Activated T-helper 17 cell treated with anti-CD3 and anti-CD28 coated beads, Interleukin-2, amount 50 U/mL, for 72 hours (primary cell): Measurements from ENCODE around the gene ENG. TPM values are rescaled to one million over a fixed set of nuclear protein-coding genes. Genes with fewer than 3 reads are reported as not detected.

Source experiments
- ATAC-seq: fragments of 150-1000 bp; cut with Tn5 transposase; replicated peaks from 2 replicates; pipeline ENCODE4 v1.10.0; 2021; ENCODE audit warnings: mild to moderate bottlenecking, moderate library complexity
- H3K27ac Mint-ChIP-seq: one replicate; pipeline ENCODE4 v1.8.0; 2022; ENCODE audit warnings: mixed read lengths
- H3K27me3 Mint-ChIP-seq: one replicate; pipeline ENCODE4 v1.8.0; 2022; ENCODE audit warnings: mixed read lengths
- H3K36me3 Mint-ChIP-seq: one replicate; pipeline ENCODE4 v1.8.0; 2022; ENCODE audit warnings: low read depth, mild to moderate bottlenecking, mixed read lengths
- H3K4me1 Mint-ChIP-seq: one replicate; pipeline ENCODE4 v1.8.0; 2022; ENCODE audit warnings: mixed read lengths
- H3K4me3 Mint-ChIP-seq: one replicate; pipeline ENCODE4 v1.8.0; 2022; ENCODE audit warnings: mild to moderate bottlenecking, mixed read lengths
- H3K9me3 Mint-ChIP-seq: one replicate; pipeline ENCODE4 v1.8.0; 2022; ENCODE audit warnings: mixed read lengths
- total RNA-seq, 2 donors: library from RNA; stranded (reverse); gene quantifications; one replicate each; pipeline ENCODE4 v1.2.3, GENCODE V29; 2022

ENG gene
- total RNA-seq, 2 donors from 2014 or later, result 10.0 to 18.7 TPM

DNA sequence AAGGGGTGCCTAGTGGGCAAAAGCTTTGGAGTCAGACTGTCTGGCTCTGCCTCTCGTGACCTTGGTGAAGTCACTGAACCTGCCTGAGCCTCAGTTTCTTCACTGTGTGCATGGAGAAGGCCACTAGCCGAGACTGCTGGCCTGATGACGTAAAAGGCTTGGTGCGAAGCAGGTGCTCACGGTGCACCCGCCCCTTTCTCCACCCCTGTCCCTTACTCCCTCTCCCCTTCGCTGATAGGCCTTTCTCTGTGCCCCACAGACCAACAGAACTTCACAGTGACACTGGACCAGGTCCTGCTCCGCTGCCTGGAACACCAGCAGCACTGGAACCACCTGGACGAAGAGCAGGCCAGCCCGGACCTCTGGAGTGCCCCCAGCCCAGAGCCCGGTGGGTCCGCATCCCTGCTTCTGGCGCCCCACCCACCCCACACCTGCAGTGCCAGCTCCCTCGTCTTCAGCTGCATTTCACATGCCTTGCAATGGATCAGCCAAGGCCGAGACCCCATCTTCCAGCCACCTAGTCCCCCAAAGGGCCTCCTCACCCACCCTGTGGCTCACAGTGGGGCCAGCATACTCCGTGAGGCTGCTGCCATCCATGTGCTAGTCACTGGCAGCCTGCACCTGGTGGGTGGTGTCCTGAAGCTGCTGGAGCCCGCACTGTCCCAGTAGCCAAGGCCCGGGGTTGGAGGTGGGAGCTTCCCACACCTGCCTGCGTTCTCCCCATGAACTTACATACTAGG is 41.4 kb downstream of the ENG start:
- H3K27me3 Mint-ChIP-seq, result no peaks in the 10 kb centered on the region
- H3K4me3 Mint-ChIP-seq, result no peak overlapping the region
- peaks cover 75% of the 10 kb centered on the region for H3K36me3 Mint-ChIP-seq
- no peak for ATAC-seq
- H3K9me3 Mint-ChIP-seq, result no peaks in the 10 kb centered on the region
- no peaks in the 10 kb centered on the region for H3K4me1 Mint-ChIP-seq
- no peak overlapping the region for H3K27ac Mint-ChIP-seq

DNA sequence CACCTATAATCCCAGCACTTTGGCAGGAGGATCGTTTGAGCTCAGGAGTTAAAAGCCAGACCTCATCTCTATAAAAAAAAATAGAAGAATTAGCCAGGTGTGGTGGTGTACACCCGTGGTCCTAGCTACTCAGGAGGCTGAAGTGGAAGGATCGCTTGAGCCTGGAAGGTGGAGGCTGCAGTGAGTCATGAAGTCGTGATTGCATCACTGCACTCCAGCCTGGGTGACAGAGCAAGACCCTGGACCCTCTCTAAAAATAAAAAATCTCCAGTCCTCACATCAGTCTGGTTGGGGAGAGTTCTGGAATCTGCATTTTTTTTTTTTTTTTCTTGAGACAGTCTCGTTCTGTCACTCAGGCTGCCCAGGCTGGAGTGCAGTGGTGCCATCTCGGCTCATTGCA is 42.4 kb downstream of the ENG start:
- no peaks in the 10 kb centered on the region for H3K9me3 Mint-ChIP-seq
- H3K27ac Mint-ChIP-seq, result no peak overlapping the region
- ATAC-seq, result no peak
- peaks cover 78% of the 10 kb centered on the region for H3K36me3 Mint-ChIP-seq
- H3K4me1 Mint-ChIP-seq, result no peaks in the 10 kb centered on the region
- H3K4me3 Mint-ChIP-seq, result no peak overlapping the region
- H3K27me3 Mint-ChIP-seq, result no peaks in the 10 kb centered on the region

DNA sequence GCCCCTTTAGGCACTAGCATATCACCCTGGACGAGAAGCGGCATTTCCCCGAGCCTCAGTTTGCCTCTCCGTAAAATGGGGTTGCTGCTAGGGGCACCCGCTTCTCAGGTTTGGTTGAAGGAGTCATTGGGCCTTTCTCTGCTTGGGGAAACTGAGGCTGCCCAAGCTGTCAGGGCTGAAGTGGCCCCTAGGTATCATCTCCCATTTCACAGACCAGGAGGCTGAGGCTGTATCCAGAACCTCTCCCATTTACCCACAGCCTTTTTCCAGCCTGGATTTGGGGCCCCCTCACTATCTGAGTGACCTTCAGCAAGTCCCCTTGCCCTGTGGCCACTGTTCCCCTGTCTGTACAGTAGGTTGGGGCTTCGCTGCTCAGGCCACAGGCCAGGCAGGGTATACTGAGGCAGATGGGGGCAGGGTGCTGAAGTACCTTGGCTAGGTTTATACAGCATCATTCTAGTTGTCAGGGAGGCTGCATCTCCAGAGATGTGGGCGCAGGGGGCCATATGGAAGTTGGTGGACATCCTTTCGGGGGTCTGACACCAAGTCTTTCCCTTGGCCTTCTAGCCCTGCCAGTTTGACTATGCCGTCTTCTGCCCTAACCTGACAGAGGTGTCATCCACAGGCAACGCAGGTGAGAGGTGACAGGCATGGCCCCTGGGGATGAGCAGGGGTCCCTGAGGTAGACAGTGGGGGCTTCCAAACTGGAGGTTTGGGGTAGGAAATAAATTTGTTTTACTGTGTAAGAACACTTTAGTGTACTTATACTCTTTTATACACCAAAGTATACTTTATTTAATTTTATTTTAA is 43.9 kb downstream of the ENG start:
- H3K36me3 Mint-ChIP-seq, result peaks cover 91% of the 10 kb centered on the region
- no peaks in the 10 kb centered on the region for H3K27me3 Mint-ChIP-seq
- no peak overlapping the region for H3K4me3 Mint-ChIP-seq
- H3K9me3 Mint-ChIP-seq, result no peaks in the 10 kb centered on the region
- ATAC-seq, result no peak
- no peaks in the 10 kb centered on the region for H3K4me1 Mint-ChIP-seq
- no peak overlapping the region for H3K27ac Mint-ChIP-seq

DNA sequence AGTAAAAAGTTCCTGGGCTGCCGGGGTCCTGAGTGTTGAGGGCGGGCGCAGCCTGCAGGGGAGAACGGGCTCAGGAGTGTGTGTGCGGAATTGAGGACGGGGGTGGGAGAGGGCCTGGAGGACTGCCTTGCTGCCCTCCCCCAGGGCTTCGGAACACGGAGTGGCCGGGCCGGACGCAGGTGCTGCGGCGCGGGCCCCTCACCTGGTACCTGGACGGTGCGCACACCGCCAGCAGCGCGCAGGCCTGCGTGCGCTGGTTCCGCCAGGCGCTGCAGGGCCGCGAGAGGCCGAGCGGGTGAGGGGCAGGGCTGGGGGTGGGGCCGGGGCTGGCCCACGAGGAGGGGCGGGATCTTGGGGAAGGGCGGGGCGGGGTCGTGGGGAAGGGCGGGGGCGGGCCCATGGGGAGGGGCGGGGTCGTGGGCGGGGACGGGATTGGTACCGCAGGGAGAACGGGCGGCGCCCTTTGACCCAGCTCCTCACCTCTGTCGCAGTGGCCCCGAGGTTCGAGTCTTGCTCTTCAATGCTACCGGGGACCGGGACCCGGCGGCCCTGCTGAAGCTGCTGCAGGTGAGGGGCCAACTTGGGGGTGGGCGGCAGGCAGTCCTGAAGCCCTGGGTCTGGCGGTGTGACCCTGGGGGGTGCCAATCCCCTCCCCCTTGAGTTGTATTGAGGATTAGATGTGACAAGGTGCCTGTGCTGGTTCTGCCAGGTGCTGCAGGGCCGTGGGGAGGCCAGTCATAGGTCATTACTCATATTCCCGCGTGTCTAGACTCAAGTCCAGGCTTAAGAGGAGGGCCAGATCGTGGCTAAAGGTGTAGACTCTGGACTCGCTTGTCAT is 44.7 kb downstream of the ENG start:
- H3K27me3 Mint-ChIP-seq, result no peaks in the 10 kb centered on the region
- peaks cover 86% of the 10 kb centered on the region for H3K36me3 Mint-ChIP-seq
- ATAC-seq, result peak; percentile 52

DNA sequence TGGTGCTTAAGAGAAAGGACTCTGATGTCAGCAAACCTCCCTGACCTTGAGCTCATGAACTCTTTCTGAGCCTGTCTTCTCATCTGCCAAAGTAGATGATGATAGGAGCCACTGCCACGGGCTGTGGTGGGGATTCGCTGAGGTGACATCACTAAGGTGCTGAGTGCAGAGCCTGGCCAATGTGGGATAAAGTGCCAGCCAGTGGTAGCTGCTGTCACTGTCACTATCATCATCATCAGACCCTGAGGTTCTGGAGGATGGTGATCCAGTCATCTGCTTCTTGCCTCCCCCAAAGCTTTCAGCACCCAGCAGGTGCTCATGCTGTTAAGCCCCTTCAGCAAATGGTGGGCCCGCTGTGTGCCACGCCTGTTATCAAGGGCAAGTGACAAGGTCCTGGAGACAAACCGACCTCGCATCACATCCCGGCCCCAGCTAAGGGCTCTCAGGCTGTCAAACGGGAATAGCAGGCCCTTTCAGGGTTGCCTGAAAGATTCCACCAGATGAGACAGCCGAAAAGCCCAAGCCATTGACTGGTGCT is 45.4 kb downstream of the ENG start:
- Mint-ChIP-seq H3K4me1 (no peaks in the 10 kb centered on the region), H3K36me3 (peaks cover 86% of the 10 kb centered on the region), H3K27me3 (no peaks in the 10 kb centered on the region), H3K9me3 (no peaks in the 10 kb centered on the region), H3K27ac (no peak overlapping the region), H3K4me3 (no peak overlapping the region)
- no peak for ATAC-seq

More for the DNA sequence above, 44.7 kb downstream of the ENG start:
- H3K27ac Mint-ChIP-seq, result no peak overlapping the region
- no peak overlapping the region for H3K4me3 Mint-ChIP-seq
- no peaks in the 10 kb centered on the region for H3K4me1 Mint-ChIP-seq
- no peaks in the 10 kb centered on the region for H3K9me3 Mint-ChIP-seq

DNA sequence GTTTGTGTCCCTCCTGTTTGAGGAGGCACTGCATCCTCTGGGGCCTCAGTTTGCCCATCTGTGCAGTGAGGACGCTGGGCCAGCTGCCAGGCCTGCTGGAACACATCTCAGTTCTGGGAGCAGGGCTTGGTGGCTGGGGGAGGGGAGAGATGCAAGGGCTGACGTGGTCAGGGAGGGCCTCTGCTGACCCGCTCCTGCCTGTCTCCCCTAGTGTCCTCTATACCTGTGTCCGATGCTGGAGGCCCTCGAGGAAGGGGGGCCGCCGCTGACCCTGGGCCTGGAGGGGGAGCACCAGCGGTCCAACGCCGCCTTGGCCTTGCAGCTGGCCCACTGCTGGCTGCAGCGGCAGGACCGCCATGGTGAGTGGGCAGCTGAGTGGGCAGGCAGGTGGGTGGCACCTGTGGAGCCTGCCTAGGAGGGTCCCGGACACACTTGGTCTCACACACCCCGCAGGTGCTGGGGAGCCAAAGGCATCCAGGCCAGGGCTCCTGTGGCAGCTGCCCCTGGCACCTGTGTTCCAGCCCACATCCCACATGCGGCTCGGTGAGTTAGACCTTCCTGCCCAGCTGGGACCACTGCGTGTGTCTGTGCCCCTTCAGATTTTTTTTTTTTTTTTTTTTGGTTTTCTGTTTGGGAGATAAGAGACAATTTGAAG is 46.0 kb downstream of the ENG start:
- ATAC-seq, result no peak
- Mint-ChIP-seq H3K27ac (no peak overlapping the region), H3K4me3 (no peak overlapping the region), H3K4me1 (no peaks in the 10 kb centered on the region), H3K27me3 (no peaks in the 10 kb centered on the region), H3K36me3 (peaks cover 81% of the 10 kb centered on the region), H3K9me3 (no peaks in the 10 kb centered on the region)

DNA sequence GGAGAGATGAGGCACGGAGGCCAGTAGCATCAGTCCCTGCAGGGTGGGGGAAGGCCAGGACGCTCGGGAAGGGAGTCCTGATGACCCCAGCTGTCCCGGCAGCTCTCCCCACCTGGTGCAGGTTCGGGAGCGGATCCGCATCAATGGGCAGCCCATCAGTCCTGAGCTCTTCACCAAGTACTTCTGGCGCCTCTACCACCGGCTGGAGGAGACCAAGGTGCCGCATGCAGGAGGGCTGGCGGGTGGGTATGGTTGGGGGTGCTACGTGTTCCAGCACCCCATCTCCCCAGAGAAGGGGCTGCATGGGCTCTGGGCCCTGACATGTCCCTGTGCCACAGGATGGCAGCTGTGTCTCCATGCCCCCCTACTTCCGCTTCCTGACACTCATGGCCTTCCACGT is 47.6 kb downstream of the ENG start:
- no peak overlapping the region for H3K4me3 Mint-ChIP-seq
- no peak for ATAC-seq
- no peaks in the 10 kb centered on the region for H3K27me3 Mint-ChIP-seq
- peaks cover 65% of the 10 kb centered on the region for H3K36me3 Mint-ChIP-seq
- H3K9me3 Mint-ChIP-seq, result no peaks in the 10 kb centered on the region
- no peaks in the 10 kb centered on the region for H3K4me1 Mint-ChIP-seq
- no peak overlapping the region for H3K27ac Mint-ChIP-seq

DNA sequence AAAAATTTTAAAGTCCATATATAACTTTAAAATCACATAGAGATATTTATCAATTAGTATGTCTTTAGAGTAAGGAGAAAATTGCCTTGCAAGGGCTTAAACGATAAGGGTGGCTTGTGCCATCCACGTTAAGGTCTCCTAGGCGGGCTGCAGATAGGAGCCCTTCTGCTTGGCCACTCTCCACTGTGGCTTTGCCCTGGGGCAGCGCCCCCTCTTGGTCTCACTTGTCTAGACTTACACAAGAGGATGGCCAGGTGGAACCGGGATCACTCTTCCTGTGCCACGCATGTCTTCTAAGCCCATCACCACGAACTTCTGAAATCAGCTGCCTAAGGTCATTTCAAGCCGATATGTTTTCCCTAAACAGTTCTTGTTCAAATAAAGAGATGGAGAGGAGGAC is 48.8 kb downstream of the ENG start:
- Mint-ChIP-seq H3K27me3 (no peaks in the 10 kb centered on the region), H3K27ac (peak overlapping the region; percentile 54), H3K9me3 (no peaks in the 10 kb centered on the region), H3K4me3 (no peak overlapping the region), H3K36me3 (peaks cover 53% of the 10 kb centered on the region), H3K4me1 (no peaks in the 10 kb centered on the region)
- ATAC-seq, result no peak

DNA sequence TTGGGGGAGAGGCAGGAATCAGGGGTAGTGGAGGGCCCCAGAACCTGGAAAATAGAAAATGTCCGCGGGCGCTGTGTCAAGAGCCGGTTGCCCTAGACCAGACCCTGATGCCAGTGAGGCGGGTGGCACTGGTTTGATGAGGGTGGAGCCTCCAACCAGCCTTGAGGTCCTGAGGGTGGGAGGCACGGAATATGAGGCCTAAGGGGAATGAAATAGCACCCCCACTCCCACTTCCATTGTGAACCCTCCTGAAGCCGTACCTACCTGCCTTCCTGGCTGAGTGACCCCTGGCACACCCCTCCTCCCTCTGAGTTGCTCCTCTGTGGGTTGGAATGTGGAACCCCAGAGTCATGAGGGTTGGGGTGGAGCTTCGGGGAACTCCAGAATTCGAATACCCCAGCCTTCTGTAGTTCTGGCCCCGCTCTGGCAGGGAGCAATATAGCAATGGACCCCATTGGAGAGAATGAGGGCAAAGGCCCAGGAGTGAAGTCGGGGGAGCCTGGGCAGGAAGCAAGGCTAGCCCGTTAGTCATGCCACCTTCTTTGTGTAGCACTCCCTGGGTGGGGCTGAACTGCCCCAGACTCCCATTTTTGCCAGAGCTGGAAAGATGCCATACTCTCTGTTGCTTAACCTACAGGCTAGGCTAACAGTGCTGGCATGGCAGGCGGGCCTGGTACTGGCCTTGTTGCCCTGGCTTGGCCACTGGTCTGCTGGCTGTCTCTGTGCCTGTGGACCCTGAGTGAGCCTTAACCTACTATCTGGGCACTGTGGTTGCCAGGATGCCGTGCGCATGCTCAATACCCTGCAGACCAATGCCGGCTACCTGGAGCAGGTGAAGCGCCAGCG is 50.7 kb downstream of the ENG start:
- peak overlapping the region; percentile 82 for H3K4me3 Mint-ChIP-seq
- peaks cover 39% of the 10 kb centered on the region for H3K36me3 Mint-ChIP-seq
- peak overlapping the region; percentile 88 for H3K27ac Mint-ChIP-seq
- ATAC-seq, result peak; percentile 15
- H3K4me1 Mint-ChIP-seq, result no peaks in the 10 kb centered on the region
- H3K9me3 Mint-ChIP-seq, result no peaks in the 10 kb centered on the region
- no peaks in the 10 kb centered on the region for H3K27me3 Mint-ChIP-seq

DNA sequence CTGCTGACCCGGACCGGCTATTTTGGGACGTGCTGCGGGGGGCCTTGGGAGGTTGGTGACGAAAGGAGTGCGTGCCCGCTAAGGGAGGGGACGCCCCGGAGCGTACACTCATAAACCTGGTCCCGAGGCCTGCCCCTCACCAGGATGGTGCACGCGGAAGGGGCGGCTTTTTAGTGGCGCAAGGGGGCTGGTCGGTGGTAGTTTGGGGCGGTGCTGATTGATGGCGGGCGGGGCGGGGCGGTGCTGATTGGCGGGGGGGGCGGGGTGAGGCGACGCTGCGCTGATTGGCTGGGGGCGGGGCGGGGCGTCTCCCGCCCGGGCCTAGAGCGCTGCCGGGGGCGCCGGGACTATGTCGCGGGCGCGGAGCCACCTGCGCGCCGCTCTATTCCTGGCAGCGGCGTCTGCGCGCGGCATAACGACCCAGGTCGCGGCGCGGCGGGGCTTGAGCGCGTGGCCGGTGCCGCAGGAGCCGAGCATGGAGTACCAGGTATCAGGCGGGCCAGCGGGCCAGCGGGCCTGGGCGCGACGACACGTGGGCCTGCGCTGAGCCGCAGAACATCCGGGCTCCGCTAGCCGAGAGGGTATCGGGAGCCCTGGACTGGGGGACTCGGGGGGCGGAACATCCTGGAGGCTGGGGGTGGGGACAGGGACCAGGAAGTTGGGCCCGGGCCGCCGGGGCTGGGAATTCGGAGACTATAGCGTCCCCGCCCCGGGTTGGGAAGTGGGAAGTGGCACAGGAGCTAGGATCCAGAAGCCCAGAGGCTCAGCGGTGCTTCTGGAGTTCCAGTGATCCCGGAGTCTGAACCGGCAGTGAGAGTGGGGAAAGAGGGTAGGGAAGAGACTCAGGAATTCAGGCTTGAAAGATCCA is 51.6 kb downstream of the ENG start, which contains the start of gene FPGS:
TSS of gene FPGS (plus strand) at position 307 of the 868 bp plus-strand sequence. CDS start at position 350, 43 bp downstream.
- peak; percentile 89 for ATAC-seq
- Mint-ChIP-seq H3K4me1 (no peaks in the 10 kb centered on the region), H3K36me3 (peaks cover 30% of the 10 kb centered on the region), H3K9me3 (no peaks in the 10 kb centered on the region), H3K4me3 (peak within 1 kb of the TSS; percentile 82), H3K27ac (peak within 1 kb of the TSS; percentile 88), H3K27me3 (no peaks in the 10 kb centered on the region)

DNA sequence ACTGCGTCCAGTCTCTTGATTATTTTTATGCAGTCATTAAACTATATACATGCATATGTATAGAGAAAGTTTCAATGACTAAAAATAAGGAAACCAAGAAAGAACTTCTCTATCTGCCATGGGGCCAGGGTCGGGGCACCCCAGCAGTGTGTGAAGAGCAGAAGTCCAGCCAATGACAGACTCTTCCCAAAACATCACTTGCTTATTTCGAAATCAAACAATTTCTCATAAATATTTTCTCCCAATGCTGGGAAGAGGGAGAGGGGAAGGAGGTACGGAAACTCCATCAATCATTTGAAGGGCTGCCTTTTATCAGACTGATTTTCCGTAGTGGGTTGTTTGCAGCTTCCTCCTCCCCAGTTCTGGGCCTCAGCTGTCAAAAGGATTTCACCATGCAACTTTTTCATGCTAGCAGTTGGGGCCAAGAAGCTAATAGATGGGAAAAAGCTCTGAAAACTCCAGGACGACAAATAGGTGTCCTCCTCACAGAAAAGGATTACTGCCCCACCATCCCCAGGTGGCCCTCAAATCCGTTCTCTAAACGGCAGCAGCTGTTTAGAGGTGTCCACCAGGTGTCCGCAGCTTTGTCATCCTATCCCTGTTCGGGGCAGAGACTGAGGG is 52.4 kb downstream of the ENG start:
- H3K4me1 Mint-ChIP-seq, result peaks cover 1% of the 10 kb centered on the region

DNA sequence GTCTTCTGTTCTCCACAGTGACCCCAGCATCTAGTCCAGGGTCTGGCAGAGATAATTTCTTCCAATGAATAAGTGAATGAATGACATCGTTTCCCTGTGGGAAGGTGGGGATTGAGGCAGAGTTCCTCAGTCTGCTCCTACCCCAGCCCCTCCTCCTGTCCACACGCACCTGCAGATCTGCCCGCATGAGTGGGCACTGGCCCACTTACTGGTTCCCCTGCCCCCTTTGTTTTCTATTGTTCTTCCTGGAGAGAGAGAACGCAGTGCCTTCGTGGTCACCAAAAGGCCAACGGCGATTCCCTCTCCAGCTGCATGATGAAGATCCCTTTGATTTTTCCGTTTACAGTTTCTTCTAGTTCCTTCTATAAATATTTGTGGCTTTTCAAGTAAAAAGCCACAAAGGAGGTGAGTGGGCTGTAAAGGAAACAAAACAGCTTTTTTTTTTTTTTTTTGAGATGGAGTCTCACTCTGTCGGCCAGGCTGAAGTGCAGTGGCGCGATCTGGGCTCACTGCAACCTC is 57.5 kb downstream of the ENG start:
- Mint-ChIP-seq H3K27ac (peak overlapping the region; percentile 44), H3K4me3 (peak overlapping the region; percentile 60), H3K9me3 (no peaks in the 10 kb centered on the region), H3K4me1 (peaks cover 11% of the 10 kb centered on the region), H3K36me3 (peaks cover 28% of the 10 kb centered on the region), H3K27me3 (no peaks in the 10 kb centered on the region)
- ATAC-seq, result peak; percentile 43

More for the DNA sequence above, 52.4 kb downstream of the ENG start:
- H3K36me3 Mint-ChIP-seq, result peaks cover 22% of the 10 kb centered on the region
- ATAC-seq, result no peak
- no peaks in the 10 kb centered on the region for H3K9me3 Mint-ChIP-seq
- H3K4me3 Mint-ChIP-seq, result peak overlapping the region; percentile 82
- H3K27ac Mint-ChIP-seq, result peak overlapping the region; percentile 85
- H3K27me3 Mint-ChIP-seq, result no peaks in the 10 kb centered on the region
